B cell (primary cell): ENCODE measurements around the gene SLC44A2. TPM values are rescaled to one million over a fixed set of nuclear protein-coding genes. Genes with fewer than 3 reads are reported as not detected.

Experiments
- ATAC-seq: fragments of 200-7000 bp; cut with Tn5 transposase; one replicate; pipeline ENCODE4 v1.10.0; 2021; ENCODE audit warnings: low read depth, mild to moderate bottlenecking, moderate number of reproducible peaks, moderate library complexity
- CTCF ChIA-PET: fragments of 350-600 bp; sonication (Branson Sonifier 250); formaldehyde crosslinking; loops from one replicate; lab custom pipeline; 2021; ENCODE audit warnings: antibody characterized with exemption, inconsistent platforms; lab: Charles Lee
- POLR2A ChIA-PET: fragments of 350-600 bp; sonication (Branson Sonifier 250); formaldehyde crosslinking; loops from one replicate; lab custom pipeline; 2021; ENCODE audit warnings: antibody characterized with exemption; lab: Charles Lee
- DNase-seq: peaks from one replicate; pipeline ENCODE4 v3.0.0; 2013
- H2AFZ ChIP-seq: 2 replicates; pipeline ENCODE4 v1.6.1; 2012; ENCODE audit warnings: mild to moderate bottlenecking, low read depth, low read length; ENCODE audit not compliant: insufficient read depth, poor library complexity, severe bottlenecking
- H3K27ac ChIP-seq, 2 donors: 1 replicate in 1 of 2; 2 replicates in 1 of 2; pipeline ENCODE4 v1.5.1; 2012 to 2013; ENCODE audit warnings: low read length in 2 of 2, mild to moderate bottlenecking in 2 of 2, moderate library complexity in 1 of 2
- H3K27me3 ChIP-seq, 4 experiments: fragments of 200-600 bp in 1 of 4; sonication (generic) in 1 of 4; replicated peaks in 1 of 4; 1 replicate in 2 of 4; 2 replicates in 2 of 4; pipeline versions ENCODE4 v1.6.1 to v1.7.0; 2013 to 2016; ENCODE audit warnings: low read length in 3 of 4, mild to moderate bottlenecking in 2 of 4, mixed read lengths in 1 of 4, moderate library complexity in 1 of 4; ENCODE audit not compliant: insufficient read depth in 4 of 4, control insufficient read depth in 3 of 4; ENCODE audit errors: control extremely low read depth in 1 of 4
- H3K36me3 ChIP-seq, 2 experiments: replicated peaks in 1 of 2; 1 replicate in 1 of 2; 2 replicates in 1 of 2; pipeline versions ENCODE4 v1.6.1 to v1.7.1; 2013; ENCODE audit warnings: low read length in 1 of 2; ENCODE audit not compliant: insufficient read depth in 2 of 2, control insufficient read depth in 1 of 2; ENCODE audit errors: control extremely low read depth in 1 of 2, extremely low read depth in 1 of 2
- H3K4me1 ChIP-seq, 2 donors: fragments of 200-600 bp in 1 of 2; sonication (generic) in 1 of 2; 1 replicate in 1 of 2; 2 replicates in 1 of 2; pipeline versions ENCODE4 v1.5.1 to v1.6.1; 2013 to 2017; ENCODE audit warnings: low read length in 2 of 2; ENCODE audit not compliant: control insufficient read depth in 2 of 2, insufficient read depth in 2 of 2
- H3K4me2 ChIP-seq: replicated peaks from 2 replicates; pipeline ENCODE3; 2012; ENCODE audit warnings: mild to moderate bottlenecking, low read depth, low read length; ENCODE audit not compliant: poor library complexity, severe bottlenecking
- H3K4me3 ChIP-seq, 5 experiments: fragments of 200-600 bp in 1 of 5; sonication (generic) in 1 of 5; 1 replicate in 3 of 5; 2 replicates in 2 of 5; pipeline versions ENCODE4 v1.5.1 to v1.7.0; 2011 to 2016; ENCODE audit warnings: low read length in 4 of 5, mild to moderate bottlenecking in 4 of 5, low read depth in 2 of 5, control low read depth in 1 of 5, moderate library complexity in 1 of 5; ENCODE audit not compliant: insufficient read depth in 1 of 5; ENCODE audit errors: control extremely low read depth in 1 of 5, extremely low read depth in 1 of 5
- H3K79me2 ChIP-seq: fragments of 200-600 bp; sonication (generic); one replicate; pipeline ENCODE4 v1.6.0; 2016; ENCODE audit warnings: low read length; ENCODE audit not compliant: control insufficient read depth, insufficient read depth
- H3K9ac ChIP-seq: fragments of 200-600 bp; sonication (generic); 2 replicates; pipeline ENCODE4 v1.6.1; 2017; ENCODE audit warnings: mild to moderate bottlenecking, low read length, moderate library complexity
- H3K9me3 ChIP-seq, 3 donors: one replicate each; pipeline versions ENCODE4 v1.6.1 to v1.7.1; 2013; ENCODE audit warnings: low read length in 2 of 3; ENCODE audit not compliant: control insufficient read depth in 2 of 3, insufficient read depth in 1 of 3; ENCODE audit errors: control extremely low read depth in 1 of 3
- H4K20me1 ChIP-seq: 2 replicates; pipeline ENCODE4 v1.6.0; 2012; ENCODE audit warnings: mild to moderate bottlenecking, low read length; ENCODE audit not compliant: insufficient read depth, control insufficient read depth, poor library complexity, severe bottlenecking
- H3K27ac Mint-ChIP-seq: one replicate; pipeline ENCODE4 v1.8.0; 2021; ENCODE audit warnings: mixed read lengths
- H3K27me3 Mint-ChIP-seq: one replicate; pipeline ENCODE4 v1.8.0; 2021; ENCODE audit warnings: mixed read lengths
- H3K4me1 Mint-ChIP-seq: one replicate; pipeline ENCODE4 v1.8.0; 2021; ENCODE audit warnings: mixed read lengths
- H3K4me3 Mint-ChIP-seq: one replicate; pipeline ENCODE4 v1.8.0; 2021; ENCODE audit warnings: mixed read lengths
- H3K9me3 Mint-ChIP-seq: one replicate; pipeline ENCODE4 v1.8.0; 2022; ENCODE audit warnings: mixed read lengths; ENCODE audit not compliant: insufficient read depth
- CTCF ChIP-seq: fragments of 200-600 bp; IDR thresholded peaks from one replicate; pipeline ENCODE4 v1.8.0; 2022; ENCODE audit warnings: antibody characterized with exemption, mild to moderate bottlenecking
- EZH2 ChIP-seq: IDR thresholded peaks from 2 replicates; pipeline ENCODE4 v1.6.1; 2012; ENCODE audit warnings: borderline replicate concordance, low read depth, mild to moderate bottlenecking, moderate library complexity, low read length; ENCODE audit not compliant: insufficient read depth, poor library complexity, severe bottlenecking
- WGBS: methylation state at CpG from one replicate; pipeline ENCODE4 v1.1.5; 2013; ENCODE audit warnings: missing lambda C conversion rate; ENCODE audit not compliant: insufficient coverage; 5-methylcytosine and 5-hydroxymethylcytosine counted together
- intact Hi-C: fragments of 100-400 bp; cut with micrococcal nuclease; formaldehyde crosslinking; loops from one replicate; pipeline ENCODE4 v1.10.0; 2022
- polyA plus RNA-seq: library from polyadenylated mRNA; depleted of rRNA; stranded (reverse); fragments of >200 nt; gene quantifications from 2 replicates; pipeline ENCODE4 v1.2.3, GENCODE V29; 2012
- total RNA-seq, 2 donors: library from RNA; stranded (reverse); fragments of 120-200 nt in 1 of 2; gene quantifications; 1 replicate in 1 of 2; 2 replicates in 1 of 2; pipeline versions ENCODE4 v1.2.3 to v1.2.4, GENCODE V29; 2013 to 2022

The SLC44A2 gene
- total and polyA plus RNA-seq, 2 donors (not counting 1 experiment from before 2014, with no cell fraction given): 245 to 369 TPM

- H3K4me3 Mint-ChIP-seq: peak overlapping the region; percentile 96
- H3K27ac Mint-ChIP-seq: peak overlapping the region; percentile 99
- under 1% methylated on average over 7 of the region's 9 CpGs for WGBS
- no peaks in the 10 kb centered on the region for H3K9me3 ChIP-seq
- H3K27me3 ChIP-seq: no peaks in the 10 kb centered on the region
- ChIA-PET CTCF (interaction anchor here (0.6 to 5.0 kb wide), 12 partner anchors 8 to 95 kb away, joined by 3 to 81 read pairs (median 4); partner anchors contain the start of gene KRI1), POLR2A (interaction anchor here (0.5 to 4.1 kb wide), 20 partner anchors 8 to 780 kb away, joined by 3 to 24 read pairs (median 4); partner anchors contain the start of genes ATG4D, KRI1 and TMED1)
- no peak overlapping the region for H2AFZ ChIP-seq
- H3K4me2 ChIP-seq: peak overlapping the region; percentile 99
- DNase-seq (no peak), ATAC-seq (peak; percentile 12)
- H3K79me2 ChIP-seq: peaks cover 69% of the 10 kb centered on the region
- H3K36me3 ChIP-seq: peaks cover 0 to 8% of the 10 kb centered on the region in 2 experiments
- no peaks in the 10 kb centered on the region for H3K27me3 Mint-ChIP-seq
- TF ChIP-seq CTCF: no peak
- no peak for TF ChIP-seq EZH2
- peaks cover 30% of the 10 kb centered on the region for H4K20me1 ChIP-seq
- peak overlapping the region; percentile 98 for H3K9ac ChIP-seq
- peak overlapping the region; percentile 89 to 100 (median 94) for H3K4me3 ChIP-seq
- H3K27ac ChIP-seq: peak overlapping the region; percentile 97 to 99
- H3K4me1 ChIP-seq: peaks cover 32 to 60% of the 10 kb centered on the region in 2 donors
- peaks cover 39% of the 10 kb centered on the region for H3K4me1 Mint-ChIP-seq
- no peaks in the 10 kb centered on the region for H3K9me3 Mint-ChIP-seq
- intact Hi-C loops: loop anchor here (1.0 kb wide), 1 partner anchor 40 kb away; no protein-coding TSS in a partner anchor
Measured at GRCh38 chr19:10604460-10604980, 20.8 kb upstream of the SLC44A2 start.

GRCh38 chr19:10611907-10612306 is 13.4 kb upstream of the SLC44A2 start:
- no peak overlapping the region for H3K27ac Mint-ChIP-seq
- H3K9me3 Mint-ChIP-seq: no peaks in the 10 kb centered on the region
- H3K9me3 ChIP-seq: no peaks in the 10 kb centered on the region
- H3K9ac ChIP-seq: no peak overlapping the region
- peaks cover 68% of the 10 kb centered on the region for H4K20me1 ChIP-seq
- ATAC-seq: no peak
- peaks cover 96% of the 10 kb centered on the region for H3K79me2 ChIP-seq
- H3K4me3 Mint-ChIP-seq: no peak overlapping the region
- CTCF ChIA-PET: interaction anchor here (1.0 to 2.7 kb wide), 7 partner anchors 8 to 70 kb away, joined by 3 to 20 read pairs (median 4); no protein-coding TSS in a partner anchor
- TF ChIP-seq CTCF (no peak), EZH2 (no peak)
- DNase-seq: no peak
- H3K4me1 Mint-ChIP-seq: peaks cover 44% of the 10 kb centered on the region
- H2AFZ ChIP-seq: no peak overlapping the region
- peaks cover 21 to 71% of the 10 kb centered on the region in 2 donors for H3K4me1 ChIP-seq
- no peaks in the 10 kb centered on the region for H3K27me3 ChIP-seq
- no peak overlapping the region for H3K27ac ChIP-seq
- 98% methylated on average over 5 of the region's 5 CpGs for WGBS
- POLR2A ChIA-PET: interaction anchor here (0.6 to 1.8 kb wide), 4 partner anchors 9 to 64 kb away, joined by 3 to 5 read pairs (median 4); no protein-coding TSS in a partner anchor
- no peak overlapping the region for H3K4me3 ChIP-seq
- peaks cover 3 to 19% of the 10 kb centered on the region in 2 experiments for H3K36me3 ChIP-seq
- intact Hi-C loops: no loop called here
- H3K27me3 Mint-ChIP-seq: no peaks in the 10 kb centered on the region
- no peak overlapping the region for H3K4me2 ChIP-seq
